ENCODE results near the gene NDUFS5. TPM values are rescaled to one million over a fixed set of nuclear protein-coding genes. Genes with fewer than 3 reads are reported as not detected.
"Not testable (repeated sequence)": the region's sequence is repeated elsewhere in the genome, so short reads cannot be mapped to it uniquely, and the experiment has no call there.

The NDUFS5 gene
- 310 TPM for polyA plus RNA-seq (2013, experiment 1 of 2; ENCODE audit: insufficient read length)
- 256 TPM for polyA plus RNA-seq (2013, experiment 2 of 2; ENCODE audit: insufficient read length)

GRCh38 chr1:39026051-39026865 lies at the start of gene NDUFS5:
Gene NDUFS5, plus strand, starts transcription at chr1:39026350. Its CDS starts 2,375 bp downstream, at chr1:39028725.
- DNase-seq = peak; percentile 93

- DNase-seq = not testable (repeated sequence)
Measured at GRCh38 chr1:38977399-38978244, 48.5 kb upstream of the NDUFS5 start.

GRCh38 chr1:38978245-38978542 lies 48.0 kb upstream of the NDUFS5 start:
- DNase-seq = not testable (repeated sequence)

GRCh38 chr1:38979380-38979779 lies 46.8 kb upstream of the NDUFS5 start:
- not testable (repeated sequence) for DNase-seq

GRCh38 chr1:38989979-38990378 lies 36.2 kb upstream of the NDUFS5 start:
- DNase-seq = no peak

GRCh38 chr1:38990386-38990737 lies 35.8 kb upstream of the NDUFS5 start:
- DNase-seq = peak; percentile 19

GRCh38 chr1:38990738-38991637 lies 35.2 kb upstream of the NDUFS5 start, which contains the start of gene AKIRIN1:
Gene AKIRIN1, plus strand, starts transcription at chr1:38991276. Its CDS starts 105 bp downstream, at chr1:38991381.
- DNase-seq = peak; percentile 96

- DNase-seq = peak; percentile 45
Measured at GRCh38 chr1:38991638-38992411, 34.3 kb upstream of the NDUFS5 start.

GRCh38 chr1:38992412-38993111 lies 33.6 kb upstream of the NDUFS5 start:
- no peak for DNase-seq

- no peak for DNase-seq
Measured at GRCh38 chr1:38994196-38994595, 32.0 kb upstream of the NDUFS5 start.

- no peak for DNase-seq
Measured at GRCh38 chr1:38997034-38997900, 28.9 kb upstream of the NDUFS5 start.

- no peak for DNase-seq
Measured at GRCh38 chr1:38997901-38998190, 28.3 kb upstream of the NDUFS5 start.

GRCh38 chr1:39001516-39002421 lies 24.4 kb upstream of the NDUFS5 start:
- no peak for DNase-seq

- no peak for DNase-seq
Measured at GRCh38 chr1:39003281-39003680, 22.9 kb upstream of the NDUFS5 start.

GRCh38 chr1:39003794-39004193 lies 22.4 kb upstream of the NDUFS5 start:
- DNase-seq = peak; percentile 45

GRCh38 chr1:39006287-39006686 lies 19.9 kb upstream of the NDUFS5 start:
- DNase-seq = no peak

- DNase-seq = no peak
Measured at GRCh38 chr1:39006726-39007645, 19.2 kb upstream of the NDUFS5 start.

- not testable (repeated sequence) for DNase-seq
Measured at GRCh38 chr1:39014956-39015355, 11.2 kb upstream of the NDUFS5 start.

All from fibroblast of skin of back (primary cell).